A673 (cell line): ENCODE results near the gene TEX261. TPM values are rescaled to one million over a fixed set of nuclear protein-coding genes. Genes with fewer than 3 reads are reported as not detected.

ENCODE experiments used
- BruUV-seq: library from RNA; stranded (reverse); fragments of 400-500 nt; replicated peaks from 2 replicates; lab custom pipeline; 2021; lab: Mats Ljungman, UMichigan
- CTCF ChIA-PET: fragments of 300-600 bp; sonication (Branson Sonifier 250); formaldehyde crosslinking; loops from one replicate; lab custom pipeline; 2022; ENCODE audit warnings: antibody characterized with exemption; lab: Charles Lee
- POLR2A ChIA-PET: fragments of 300-600 bp; sonication (Branson Sonifier 250); formaldehyde crosslinking; loops from one replicate; lab custom pipeline; 2022; ENCODE audit warnings: antibody characterized with exemption; ENCODE audit not compliant: low non-redundant PET; lab: Charles Lee
- DNase-seq: peaks from one replicate; pipeline ENCODE4 v3.0.0-alpha.2; 2015; ENCODE audit warnings: low spot score
- H3K27ac ChIP-seq: fragments of 200-600 bp; sonication (generic); 2 replicates; pipeline ENCODE4 v1.5.1; 2016; ENCODE audit warnings: mixed run types, low read depth, mild to moderate bottlenecking, mixed read lengths, antibody characterized with exemption, low read length; ENCODE audit not compliant: poor library complexity, severe bottlenecking
- H3K27me3 ChIP-seq: fragments of 200-600 bp; sonication (generic); replicated peaks from 2 replicates; pipeline ENCODE4 v1.6.1; 2017; ENCODE audit warnings: mixed run types, low read depth, mild to moderate bottlenecking, mixed read lengths, antibody characterized with exemption, low read length; ENCODE audit not compliant: insufficient read depth, poor library complexity
- H3K36me3 ChIP-seq: fragments of 200-600 bp; sonication (generic); 2 replicates; pipeline ENCODE4 v1.6.1; 2016; ENCODE audit warnings: mixed run types, mild to moderate bottlenecking, mixed read lengths, antibody characterized with exemption, low read length; ENCODE audit not compliant: insufficient read depth, poor library complexity, severe bottlenecking
- H3K4me1 ChIP-seq: fragments of 200-600 bp; sonication (generic); 2 replicates; pipeline ENCODE4 v1.6.1; 2017; ENCODE audit warnings: mixed run types, mild to moderate bottlenecking, mixed read lengths, antibody characterized with exemption, low read length; ENCODE audit not compliant: insufficient read depth, poor library complexity, severe bottlenecking
- H3K4me3 ChIP-seq: fragments of 200-600 bp; sonication (generic); 2 replicates; pipeline ENCODE4 v1.5.1; 2016; ENCODE audit warnings: low read depth, mixed run types, mild to moderate bottlenecking, mixed read lengths, low read length; ENCODE audit not compliant: poor library complexity, severe bottlenecking
- H3K9me3 ChIP-seq: fragments of 200-600 bp; sonication (generic); 2 replicates; pipeline ENCODE4 v1.6.1; 2016; ENCODE audit warnings: mixed run types, low read depth, mild to moderate bottlenecking, mixed read lengths, antibody characterized with exemption, low read length; ENCODE audit not compliant: poor library complexity, severe bottlenecking
- EZH2 ChIP-seq: fragments of 200-600 bp; sonication (generic); IDR thresholded peaks from 2 replicates; pipeline ENCODE4 v1.6.1; 2017; ENCODE audit warnings: borderline replicate concordance, low read depth, mild to moderate bottlenecking, mixed read lengths, antibody characterized with exemption, low read length; ENCODE audit not compliant: poor library complexity, severe bottlenecking
- intact Hi-C: fragments of 100-400 bp; cut with micrococcal nuclease; formaldehyde crosslinking; loops from one replicate; pipeline ENCODE4 v1.10.0; 2022; ENCODE audit not compliant: unreplicated experiment
- total RNA-seq: library from RNA; stranded (reverse); gene quantifications from 2 replicates; pipeline ENCODE4 v1.2.3, GENCODE V29; 2021
- TF ChIP-seq, protein P1 (sequence below): fragments of 300-800, 200-600 bp; sonication (generic); conservative IDR thresholded peaks from 2 replicates; pipeline ENCODE4 v1.5.1; 2017; ENCODE audit warnings: low read depth, mild to moderate bottlenecking, antibody characterized with exemption, low read length, moderate library complexity, mixed read lengths

TEX261 gene
- total RNA-seq, 1 experiment from 2014 or later, result 60.9 TPM

- H3K4me3 ChIP-seq, result no peak overlapping the region
- no TSS peak for BruUV-seq
- H3K27me3 ChIP-seq, result no peaks in the 10 kb centered on the region
- TF ChIP-seq EZH2, result no peak
- TF ChIP-seq, protein P1, sequence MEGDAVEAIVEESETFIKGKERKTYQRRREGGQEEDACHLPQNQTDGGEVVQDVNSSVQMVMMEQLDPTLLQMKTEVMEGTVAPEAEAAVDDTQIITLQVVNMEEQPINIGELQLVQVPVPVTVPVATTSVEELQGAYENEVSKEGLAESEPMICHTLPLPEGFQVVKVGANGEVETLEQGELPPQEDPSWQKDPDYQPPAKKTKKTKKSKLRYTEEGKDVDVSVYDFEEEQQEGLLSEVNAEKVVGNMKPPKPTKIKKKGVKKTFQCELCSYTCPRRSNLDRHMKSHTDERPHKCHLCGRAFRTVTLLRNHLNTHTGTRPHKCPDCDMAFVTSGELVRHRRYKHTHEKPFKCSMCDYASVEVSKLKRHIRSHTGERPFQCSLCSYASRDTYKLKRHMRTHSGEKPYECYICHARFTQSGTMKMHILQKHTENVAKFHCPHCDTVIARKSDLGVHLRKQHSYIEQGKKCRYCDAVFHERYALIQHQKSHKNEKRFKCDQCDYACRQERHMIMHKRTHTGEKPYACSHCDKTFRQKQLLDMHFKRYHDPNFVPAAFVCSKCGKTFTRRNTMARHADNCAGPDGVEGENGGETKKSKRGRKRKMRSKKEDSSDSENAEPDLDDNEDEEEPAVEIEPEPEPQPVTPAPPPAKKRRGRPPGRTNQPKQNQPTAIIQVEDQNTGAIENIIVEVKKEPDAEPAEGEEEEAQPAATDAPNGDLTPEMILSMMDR, result no peak
- POLR2A ChIA-PET, result no interaction called here
- intact Hi-C loops, result no loop called here
- H3K9me3 ChIP-seq, result no peaks in the 10 kb centered on the region
- H3K27ac ChIP-seq, result no peak overlapping the region
- H3K36me3 ChIP-seq, result no peaks in the 10 kb centered on the region
- DNase-seq, result no peak
- CTCF ChIA-PET, result interaction anchor here (0.5 kb wide), 1 partner anchor 222 kb away, joined by 3 read pairs; no protein-coding TSS in a partner anchor
- no peaks in the 10 kb centered on the region for H3K4me1 ChIP-seq
Measured at GRCh38 chr2:71005271-71006202, 10.9 kb upstream of the TEX261 start.

- ChIA-PET POLR2A (no interaction called here), CTCF (no interaction called here)
- TF ChIP-seq, protein P1, result no peak
- TF ChIP-seq EZH2, result no peak
- H3K4me1 ChIP-seq, result no peaks in the 10 kb centered on the region
- no peak for DNase-seq
- no TSS peak for BruUV-seq
- H3K36me3 ChIP-seq, result no peaks in the 10 kb centered on the region
- no peaks in the 10 kb centered on the region for H3K27me3 ChIP-seq
- no peaks in the 10 kb centered on the region for H3K9me3 ChIP-seq
- H3K27ac ChIP-seq, result no peak overlapping the region
- intact Hi-C loops, result no loop called here
- H3K4me3 ChIP-seq, result no peak overlapping the region
Measured at GRCh38 chr2:71004857-71005256, 10.2 kb upstream of the TEX261 start.

DNA sequence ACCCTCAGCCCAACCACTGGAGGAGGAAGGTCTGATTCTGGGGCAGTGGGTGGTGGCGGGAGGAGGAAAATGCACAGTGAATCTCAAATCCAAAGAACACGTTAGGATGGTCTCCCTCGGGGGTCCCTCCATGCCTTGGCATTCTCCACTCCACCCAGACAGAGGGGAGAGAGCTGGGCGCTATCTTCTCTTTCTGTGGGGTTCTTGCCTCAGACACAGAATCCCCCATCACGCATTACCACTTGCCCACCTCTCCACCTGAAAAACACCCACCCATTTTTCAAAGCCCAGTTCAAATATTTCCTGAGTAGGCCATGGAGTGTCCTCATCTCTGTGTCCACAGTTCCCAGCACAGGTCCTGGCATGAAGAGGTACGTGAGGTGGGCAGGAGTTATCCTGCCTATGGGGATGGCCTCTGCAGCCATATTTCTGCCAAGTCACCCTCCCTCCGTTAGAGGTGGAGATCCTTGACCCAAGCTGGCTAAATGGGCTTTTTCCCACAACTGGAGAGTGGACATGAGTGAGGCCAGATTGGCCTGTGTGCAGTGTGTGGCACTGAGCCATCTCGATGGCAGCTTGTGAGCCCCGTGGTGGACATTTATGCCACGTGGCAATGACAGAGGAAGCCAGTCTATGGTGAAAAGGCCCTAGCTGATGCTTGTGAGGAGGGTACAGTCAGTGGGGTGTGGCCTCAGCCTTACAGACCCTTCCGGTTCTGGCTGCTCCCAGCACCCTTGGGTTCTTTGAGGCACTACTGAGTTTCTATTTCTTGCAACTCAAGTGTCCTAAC, 9.5 kb upstream of the TEX261 start:
- ChIA-PET CTCF (no interaction called here), POLR2A (no interaction called here)

More for the DNA sequence above, 9.5 kb upstream of the TEX261 start:
- Histone ChIP-seq H3K4me3 (no peak overlapping the region), H3K9me3 (no peaks in the 10 kb centered on the region), H3K4me1 (no peaks in the 10 kb centered on the region), H3K27ac (no peak overlapping the region), H3K27me3 (no peaks in the 10 kb centered on the region), H3K36me3 (no peaks in the 10 kb centered on the region)
- intact Hi-C loops, result no loop called here
- no TSS peak for BruUV-seq
- DNase-seq, result no peak
- TF ChIP-seq, protein P1, result no peak
- TF ChIP-seq EZH2, result no peak
